Gastroesophageal sphincter (tissue), 3 donors: ENCODE measurements around the gene ATP5F1C.

ENCODE experiments used
- CTCF ChIP-seq, 4 experiments: fragments of 200-600 bp in 2 of 4; fragments of 450-650 bp in 2 of 4; sonication (generic) in 1 of 4; IDR thresholded peaks; one replicate each; pipeline ENCODE4 v1.5.1; 2017 to 2019; ENCODE audit warnings: antibody characterized with exemption in 4 of 4, mild to moderate bottlenecking in 2 of 4, moderate library complexity in 2 of 4
- EP300 ChIP-seq: sonication (generic); formaldehyde crosslinking; IDR thresholded peaks from one replicate; pipeline ENCODE4 v1.6.1; 2017; ENCODE audit warnings: antibody characterized with exemption, mild to moderate bottlenecking
- POLR2A ChIP-seq, 2 donors: fragments of 450-650 bp; IDR thresholded peaks; one replicate each; pipeline ENCODE4 v1.6.1; 2017; ENCODE audit warnings: antibody characterized with exemption in 2 of 2, mild to moderate bottlenecking in 2 of 2, moderate library complexity in 1 of 2
- POLR2AphosphoS5 ChIP-seq: sonication (generic); formaldehyde crosslinking; IDR thresholded peaks from one replicate; pipeline ENCODE4 v1.6.1; 2017; ENCODE audit warnings: antibody characterized with exemption

GRCh38 chr10:7855205-7855604 lies 67.2 kb downstream of the ATP5F1C start:
- TF ChIP-seq CTCF (IDR thresholded peaks at IDR 0.05) (no peak), POLR2A (IDR thresholded peaks at IDR 0.05) (no peak), POLR2AphosphoS5 (no peak), EP300 (no peak)
